Measurements from ENCODE around the gene XIRP2. TPM values are rescaled to one million over a fixed set of nuclear protein-coding genes. Genes with fewer than 3 reads are reported as not detected.

Gene XIRP2
- total and polyA plus RNA-seq, 2 of the 8 experiments (the other 6 are each of a cell fraction or from before 2014, with no cell fraction given), result 0.11 TPM; not detected in 1

DNA sequence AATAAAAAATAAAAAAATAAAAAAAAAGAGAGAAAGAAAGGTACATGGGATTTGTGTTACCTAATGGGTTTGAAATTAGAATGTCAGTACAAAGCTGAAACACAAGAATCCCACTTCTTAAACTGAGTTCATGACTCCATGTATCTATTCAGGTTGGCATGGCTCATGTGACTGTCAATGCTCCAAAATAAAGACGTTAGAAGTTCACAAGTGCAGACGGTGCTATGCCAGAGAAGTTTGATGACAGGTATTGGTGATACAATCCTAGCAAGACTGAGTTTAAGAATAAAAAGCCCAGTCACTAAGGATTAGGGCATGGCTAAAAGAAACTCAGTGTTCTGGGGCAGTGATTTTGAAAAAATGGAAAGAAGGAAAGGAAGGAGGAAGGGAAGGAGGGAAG, 254.3 kb downstream of the XIRP2 start (continued):
- TF ChIP-seq, protein P1, sequence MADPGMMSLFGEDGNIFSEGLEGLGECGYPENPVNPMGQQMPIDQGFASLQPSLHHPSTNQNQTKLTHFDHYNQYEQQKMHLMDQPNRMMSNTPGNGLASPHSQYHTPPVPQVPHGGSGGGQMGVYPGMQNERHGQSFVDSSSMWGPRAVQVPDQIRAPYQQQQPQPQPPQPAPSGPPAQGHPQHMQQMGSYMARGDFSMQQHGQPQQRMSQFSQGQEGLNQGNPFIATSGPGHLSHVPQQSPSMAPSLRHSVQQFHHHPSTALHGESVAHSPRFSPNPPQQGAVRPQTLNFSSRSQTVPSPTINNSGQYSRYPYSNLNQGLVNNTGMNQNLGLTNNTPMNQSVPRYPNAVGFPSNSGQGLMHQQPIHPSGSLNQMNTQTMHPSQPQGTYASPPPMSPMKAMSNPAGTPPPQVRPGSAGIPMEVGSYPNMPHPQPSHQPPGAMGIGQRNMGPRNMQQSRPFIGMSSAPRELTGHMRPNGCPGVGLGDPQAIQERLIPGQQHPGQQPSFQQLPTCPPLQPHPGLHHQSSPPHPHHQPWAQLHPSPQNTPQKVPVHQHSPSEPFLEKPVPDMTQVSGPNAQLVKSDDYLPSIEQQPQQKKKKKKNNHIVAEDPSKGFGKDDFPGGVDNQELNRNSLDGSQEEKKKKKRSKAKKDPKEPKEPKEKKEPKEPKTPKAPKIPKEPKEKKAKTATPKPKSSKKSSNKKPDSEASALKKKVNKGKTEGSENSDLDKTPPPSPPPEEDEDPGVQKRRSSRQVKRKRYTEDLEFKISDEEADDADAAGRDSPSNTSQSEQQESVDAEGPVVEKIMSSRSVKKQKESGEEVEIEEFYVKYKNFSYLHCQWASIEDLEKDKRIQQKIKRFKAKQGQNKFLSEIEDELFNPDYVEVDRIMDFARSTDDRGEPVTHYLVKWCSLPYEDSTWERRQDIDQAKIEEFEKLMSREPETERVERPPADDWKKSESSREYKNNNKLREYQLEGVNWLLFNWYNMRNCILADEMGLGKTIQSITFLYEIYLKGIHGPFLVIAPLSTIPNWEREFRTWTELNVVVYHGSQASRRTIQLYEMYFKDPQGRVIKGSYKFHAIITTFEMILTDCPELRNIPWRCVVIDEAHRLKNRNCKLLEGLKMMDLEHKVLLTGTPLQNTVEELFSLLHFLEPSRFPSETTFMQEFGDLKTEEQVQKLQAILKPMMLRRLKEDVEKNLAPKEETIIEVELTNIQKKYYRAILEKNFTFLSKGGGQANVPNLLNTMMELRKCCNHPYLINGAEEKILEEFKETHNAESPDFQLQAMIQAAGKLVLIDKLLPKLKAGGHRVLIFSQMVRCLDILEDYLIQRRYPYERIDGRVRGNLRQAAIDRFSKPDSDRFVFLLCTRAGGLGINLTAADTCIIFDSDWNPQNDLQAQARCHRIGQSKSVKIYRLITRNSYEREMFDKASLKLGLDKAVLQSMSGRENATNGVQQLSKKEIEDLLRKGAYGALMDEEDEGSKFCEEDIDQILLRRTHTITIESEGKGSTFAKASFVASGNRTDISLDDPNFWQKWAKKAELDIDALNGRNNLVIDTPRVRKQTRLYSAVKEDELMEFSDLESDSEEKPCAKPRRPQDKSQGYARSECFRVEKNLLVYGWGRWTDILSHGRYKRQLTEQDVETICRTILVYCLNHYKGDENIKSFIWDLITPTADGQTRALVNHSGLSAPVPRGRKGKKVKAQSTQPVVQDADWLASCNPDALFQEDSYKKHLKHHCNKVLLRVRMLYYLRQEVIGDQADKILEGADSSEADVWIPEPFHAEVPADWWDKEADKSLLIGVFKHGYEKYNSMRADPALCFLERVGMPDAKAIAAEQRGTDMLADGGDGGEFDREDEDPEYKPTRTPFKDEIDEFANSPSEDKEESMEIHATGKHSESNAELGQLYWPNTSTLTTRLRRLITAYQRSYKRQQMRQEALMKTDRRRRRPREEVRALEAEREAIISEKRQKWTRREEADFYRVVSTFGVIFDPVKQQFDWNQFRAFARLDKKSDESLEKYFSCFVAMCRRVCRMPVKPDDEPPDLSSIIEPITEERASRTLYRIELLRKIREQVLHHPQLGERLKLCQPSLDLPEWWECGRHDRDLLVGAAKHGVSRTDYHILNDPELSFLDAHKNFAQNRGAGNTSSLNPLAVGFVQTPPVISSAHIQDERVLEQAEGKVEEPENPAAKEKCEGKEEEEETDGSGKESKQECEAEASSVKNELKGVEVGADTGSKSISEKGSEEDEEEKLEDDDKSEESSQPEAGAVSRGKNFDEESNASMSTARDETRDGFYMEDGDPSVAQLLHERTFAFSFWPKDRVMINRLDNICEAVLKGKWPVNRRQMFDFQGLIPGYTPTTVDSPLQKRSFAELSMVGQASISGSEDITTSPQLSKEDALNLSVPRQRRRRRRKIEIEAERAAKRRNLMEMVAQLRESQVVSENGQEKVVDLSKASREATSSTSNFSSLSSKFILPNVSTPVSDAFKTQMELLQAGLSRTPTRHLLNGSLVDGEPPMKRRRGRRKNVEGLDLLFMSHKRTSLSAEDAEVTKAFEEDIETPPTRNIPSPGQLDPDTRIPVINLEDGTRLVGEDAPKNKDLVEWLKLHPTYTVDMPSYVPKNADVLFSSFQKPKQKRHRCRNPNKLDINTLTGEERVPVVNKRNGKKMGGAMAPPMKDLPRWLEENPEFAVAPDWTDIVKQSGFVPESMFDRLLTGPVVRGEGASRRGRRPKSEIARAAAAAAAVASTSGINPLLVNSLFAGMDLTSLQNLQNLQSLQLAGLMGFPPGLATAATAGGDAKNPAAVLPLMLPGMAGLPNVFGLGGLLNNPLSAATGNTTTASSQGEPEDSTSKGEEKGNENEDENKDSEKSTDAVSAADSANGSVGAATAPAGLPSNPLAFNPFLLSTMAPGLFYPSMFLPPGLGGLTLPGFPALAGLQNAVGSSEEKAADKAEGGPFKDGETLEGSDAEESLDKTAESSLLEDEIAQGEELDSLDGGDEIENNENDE (IDR thresholded peaks at IDR 0.05; ENCODE audit: insufficient replicate concordance, low read length), result no peak
- TF ChIP-seq ASH2L (IDR thresholded peaks at IDR 0.05; ENCODE audit: low read length), result no peak
- TF ChIP-seq PHF8 (conservative IDR thresholded peaks at IDR 0.05; ENCODE audit: low read depth, low read length), result no peak

Data from H1 (cell line).